NCI-H526 (cell line): ENCODE measurements around the gene SERPINA9.

Source experiments
- DNase-seq, 2 experiments: peaks; one replicate each; lab custom pipeline; 2025; lab: John Stamatoyannopoulos, UW

Gene SERPINA9

GRCh38 chr14:94462219-94462551 is 13.8 kb downstream of the SERPINA9 start:
- DNase-seq: no peak

- DNase-seq: no peak
Observed at GRCh38 chr14:94461526-94462218, 14.3 kb downstream of the SERPINA9 start.

- DNase-seq: no peak
Observed at GRCh38 chr14:94460631-94461416, 15.2 kb downstream of the SERPINA9 start.

- no peak for DNase-seq
Observed at GRCh38 chr14:94458558-94459205, 17.3 kb downstream of the SERPINA9 start.

GRCh38 chr14:94458096-94458495 is 17.9 kb downstream of the SERPINA9 start:
- no peak for DNase-seq

GRCh38 chr14:94455928-94456327 is 20.1 kb downstream of the SERPINA9 start:
- no peak for DNase-seq

GRCh38 chr14:94451826-94452225 is 24.2 kb downstream of the SERPINA9 start:
- peak; percentile 53 to 72 for DNase-seq

GRCh38 chr14:94451091-94451771 is 24.8 kb downstream of the SERPINA9 start:
- DNase-seq: peak; percentile 90 to 95

- peak in 1 of 2 experiments; percentile 45 for DNase-seq
Observed at GRCh38 chr14:94450722-94451090, 25.3 kb downstream of the SERPINA9 start.

- DNase-seq: no peak
Observed at GRCh38 chr14:94449930-94450329, 26.1 kb downstream of the SERPINA9 start.

GRCh38 chr14:94448071-94448808 is 27.8 kb downstream of the SERPINA9 start:
- DNase-seq: no peak

- no peak for DNase-seq
Observed at GRCh38 chr14:94447206-94447605, 28.8 kb downstream of the SERPINA9 start.

GRCh38 chr14:94446126-94446525 is 29.9 kb downstream of the SERPINA9 start:
- no peak for DNase-seq

GRCh38 chr14:94445003-94445402 is 31.0 kb downstream of the SERPINA9 start:
- no peak for DNase-seq

- no peak for DNase-seq
Observed at GRCh38 chr14:94441531-94442205, 34.3 kb downstream of the SERPINA9 start.

- DNase-seq: no peak
Observed at GRCh38 chr14:94441130-94441529, 34.9 kb downstream of the SERPINA9 start.

- no peak for DNase-seq
Observed at GRCh38 chr14:94439453-94440057, 36.4 kb downstream of the SERPINA9 start.

- DNase-seq: no peak
Observed at GRCh38 chr14:94428610-94429009, 47.4 kb downstream of the SERPINA9 start.

GRCh38 chr14:94427016-94427613 is 48.9 kb downstream of the SERPINA9 start:
- DNase-seq: no peak

- DNase-seq: no peak
Observed at GRCh38 chr14:94426526-94426925, 49.5 kb downstream of the SERPINA9 start.
